HepG2 (cell line): Measurements from ENCODE around the gene ACSL3. TPM values are rescaled to one million over a fixed set of nuclear protein-coding genes. Genes with fewer than 3 reads are reported as not detected.

Experiments used
- ATF2 ChIP-seq: sonication (generic); formaldehyde crosslinking; IDR thresholded peaks from 2 replicates; pipeline ENCODE4 v1.4.0; 2020; ENCODE audit warnings: missing genetic modification reagents
- CREB3 ChIP-seq: sonication (generic); formaldehyde crosslinking; IDR thresholded peaks from 2 replicates; pipeline ENCODE4 v1.5.0; 2020; ENCODE audit warnings: missing genetic modification reagents
- HDAC2 ChIP-seq: sonication (generic); formaldehyde crosslinking; IDR thresholded peaks from 2 replicates; pipeline ENCODE4 v1.4.0; 2020; ENCODE audit warnings: missing genetic modification reagents
- HNF4G ChIP-seq, 2 experiments: sonication (generic) in 1 of 2; formaldehyde crosslinking in 1 of 2; IDR thresholded peaks; 2 replicates each; pipeline versions ENCODE4 v1.4.0 to v1.6.1; 2011 to 2020; ENCODE audit warnings: borderline replicate concordance in 2 of 2, low read depth in 2 of 2, mild to moderate bottlenecking in 2 of 2, low read length in 1 of 2, missing genetic modification reagents in 1 of 2, moderate library complexity in 1 of 2
- MIER3 ChIP-seq: IDR thresholded peaks from 2 replicates; pipeline ENCODE4 v1.6.1; 2016; ENCODE audit warnings: missing compliant biosample characterization, borderline replicate concordance
- MTERF4 ChIP-seq: sonication (generic); formaldehyde crosslinking; IDR thresholded peaks from 2 replicates; pipeline ENCODE4 v1.8.0; 2023; ENCODE audit warnings: mild to moderate bottlenecking, missing genetic modification reagents
- RAD51 ChIP-seq: fragments of 450-650 bp; IDR thresholded peaks from 2 replicates; pipeline ENCODE4 v1.6.1; 2016; ENCODE audit warnings: borderline replicate concordance
- RBM39 ChIP-seq: fragments of 200-400 bp; formaldehyde crosslinking; IDR thresholded peaks from one replicate; pipeline ENCODE4 v1.6.1; 2018; ENCODE audit warnings: antibody characterized with exemption, mild to moderate bottlenecking, low read depth, low read length; ENCODE audit not compliant: poor library complexity, severe bottlenecking
- STAG1 ChIP-seq: sonication (generic); formaldehyde crosslinking; IDR thresholded peaks from 2 replicates; pipeline ENCODE4 v1.4.0; 2020; ENCODE audit warnings: missing genetic modification reagents
- TBP ChIP-seq: sonication (generic); formaldehyde crosslinking; IDR thresholded peaks from 2 replicates; pipeline ENCODE4 v1.5.0; 2020; ENCODE audit warnings: missing genetic modification reagents
- TBX3 ChIP-seq: fragments of 450-650 bp; IDR thresholded peaks from 2 replicates; pipeline ENCODE4 v1.6.1; 2017; ENCODE audit warnings: antibody characterized with exemption, mild to moderate bottlenecking, inconsistent platforms, borderline replicate concordance
- ZBED4 ChIP-seq: sonication (generic); formaldehyde crosslinking; IDR thresholded peaks from 2 replicates; pipeline ENCODE4 v1.4.0; 2020; ENCODE audit warnings: missing genetic modification reagents, borderline replicate concordance
- ZFX ChIP-seq: sonication (generic); formaldehyde crosslinking; IDR thresholded peaks from 2 replicates; pipeline ENCODE4 v1.4.0; 2020; ENCODE audit warnings: mild to moderate bottlenecking, low read depth, missing genetic modification reagents, moderate library complexity
- ZNF235 ChIP-seq: sonication (generic); formaldehyde crosslinking; IDR thresholded peaks from 2 replicates; pipeline ENCODE4 v1.8.1; 2023; ENCODE audit warnings: mild to moderate bottlenecking, missing genetic modification reagents, borderline replicate concordance
- ZNF280D ChIP-seq: sonication (generic); formaldehyde crosslinking; IDR thresholded peaks from 2 replicates; pipeline ENCODE4 v1.5.1; 2020; ENCODE audit warnings: mild to moderate bottlenecking, missing genetic modification reagents
- ZNF558 ChIP-seq: sonication (generic); formaldehyde crosslinking; IDR thresholded peaks from 2 replicates; pipeline ENCODE4 v1.9.0; 2022; ENCODE audit warnings: mild to moderate bottlenecking, missing genetic modification reagents, borderline replicate concordance
- ZNF782 ChIP-seq: sonication (generic); formaldehyde crosslinking; IDR thresholded peaks from 2 replicates; pipeline ENCODE4 v1.4.0; 2020; ENCODE audit warnings: missing genetic modification reagents, mild to moderate bottlenecking, borderline replicate concordance
- polyA plus RNA-seq, 8 experiments: library from polyadenylated mRNA; depleted of rRNA in 3 of 8; stranded (reverse) in 7 of 8; unstranded in 1 of 8; fragments of >200 nt; fragmentation: Illumina TruSeq in 4 of 8; extraction: Trizol in 4 of 8; gene quantifications; 2 replicates each; pipeline versions ENCODE4 v1.2.1 to v1.2.3, GENCODE V29; 2011 to 2016; ENCODE audit warnings: low read depth in 4 of 8, missing spikeins in 1 of 8, mixed read lengths in 1 of 8; ENCODE audit not compliant: insufficient read depth in 1 of 8
- total RNA-seq, 5 experiments: library from RNA; depleted of rRNA; stranded (reverse); fragments of >200 nt; fragmentation: Illumina TruSeq; extraction: Trizol; gene quantifications; 2 replicates each; pipeline ENCODE4 v1.2.3, GENCODE V29; 2016; ENCODE audit warnings: low read depth in 1 of 5

ACSL3 gene
- total and polyA plus RNA-seq, 2 of the 13 experiments (the other 11 are each of a cell fraction or from before 2014, with no cell fraction given): 305 to 365 TPM

- TF ChIP-seq MIER3 (CRISPR knock-in tag) (no peak), RAD51 (no peak), STAG1 (CRISPR knock-in tag) (no peak), ZNF280D (CRISPR knock-in tag) (peak; percentile 51; the same call in 1 of the 2 replicates), ZNF558 (CRISPR knock-in tag) (no peak), TBX3 (no peak), MTERF4 (CRISPR knock-in tag) (no peak), ZNF782 (CRISPR knock-in tag) (no peak), CREB3 (no peak), ZNF235 (no peak), TBP (CRISPR knock-in tag) (no peak), HNF4G (IDR thresholded peaks at IDR 0.05; ENCODE audit: borderline replicate concordance, low read depth, low read length) (0 out of 2 replicates have a peak, but pooled peaks have one; percentile 27), HNF4G (CRISPR knock-in tag; IDR thresholded peaks at IDR 0.05; ENCODE audit: borderline replicate concordance, low read depth) (no peak), ZBED4 (CRISPR knock-in tag) (0 out of 2 replicates have a peak, but pooled peaks have one; percentile 20), ATF2 (CRISPR knock-in tag) (no peak), HDAC2 (peak; percentile 40; the same call in 1 of the 2 replicates), ZFX (CRISPR knock-in tag) (0 out of 2 replicates have a peak, but pooled peaks have one; percentile 26), RBM39 (no peak)
These were observed 17.6 kb downstream of the ACSL3 start (continued) for GRCh38 chr2:222878301-222878876.
